Thyroid gland (tissue), 4 donors: ENCODE measurements around the gene PNKD.

Experiments used
- POLR2A ChIP-seq, 2 donors: fragments of 450-650 bp; IDR thresholded peaks; one replicate each; pipeline ENCODE4 v1.6.1; 2017; ENCODE audit warnings: antibody characterized with exemption in 2 of 2, mild to moderate bottlenecking in 2 of 2, moderate library complexity in 1 of 2
- TF ChIP-seq, protein P1 (sequence below), 6 experiments: fragments of 200-600 bp in 3 of 6; fragments of 450-650 bp in 3 of 6; sonication (generic) in 3 of 6; IDR thresholded peaks; one replicate each; pipeline ENCODE4 v1.5.1; 2016 to 2019; ENCODE audit warnings: antibody characterized with exemption in 6 of 6, mild to moderate bottlenecking in 2 of 6, inconsistent platforms in 1 of 6, moderate library complexity in 1 of 6

DNA sequence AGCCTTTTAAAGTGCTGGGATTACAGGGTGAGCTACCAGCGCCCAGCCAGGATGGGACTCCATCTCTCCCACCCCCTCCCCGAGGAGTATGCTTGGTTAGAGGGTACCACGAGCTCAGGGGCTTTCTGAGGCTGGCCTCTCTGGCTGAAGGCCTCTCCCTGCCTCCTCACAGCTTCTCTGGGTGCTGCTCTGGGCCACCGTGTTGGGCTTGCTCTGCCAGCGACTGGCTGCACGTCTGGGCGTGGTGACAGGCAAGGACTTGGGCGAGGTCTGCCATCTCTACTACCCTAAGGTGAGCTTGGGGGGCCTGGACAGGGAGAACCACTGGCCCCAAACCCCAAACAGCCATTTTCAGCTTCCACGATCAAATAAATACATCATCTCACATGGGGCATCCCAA, 114.7 kb downstream of the PNKD start:
- TF ChIP-seq, protein P1, sequence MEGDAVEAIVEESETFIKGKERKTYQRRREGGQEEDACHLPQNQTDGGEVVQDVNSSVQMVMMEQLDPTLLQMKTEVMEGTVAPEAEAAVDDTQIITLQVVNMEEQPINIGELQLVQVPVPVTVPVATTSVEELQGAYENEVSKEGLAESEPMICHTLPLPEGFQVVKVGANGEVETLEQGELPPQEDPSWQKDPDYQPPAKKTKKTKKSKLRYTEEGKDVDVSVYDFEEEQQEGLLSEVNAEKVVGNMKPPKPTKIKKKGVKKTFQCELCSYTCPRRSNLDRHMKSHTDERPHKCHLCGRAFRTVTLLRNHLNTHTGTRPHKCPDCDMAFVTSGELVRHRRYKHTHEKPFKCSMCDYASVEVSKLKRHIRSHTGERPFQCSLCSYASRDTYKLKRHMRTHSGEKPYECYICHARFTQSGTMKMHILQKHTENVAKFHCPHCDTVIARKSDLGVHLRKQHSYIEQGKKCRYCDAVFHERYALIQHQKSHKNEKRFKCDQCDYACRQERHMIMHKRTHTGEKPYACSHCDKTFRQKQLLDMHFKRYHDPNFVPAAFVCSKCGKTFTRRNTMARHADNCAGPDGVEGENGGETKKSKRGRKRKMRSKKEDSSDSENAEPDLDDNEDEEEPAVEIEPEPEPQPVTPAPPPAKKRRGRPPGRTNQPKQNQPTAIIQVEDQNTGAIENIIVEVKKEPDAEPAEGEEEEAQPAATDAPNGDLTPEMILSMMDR (IDR thresholded peaks at IDR 0.05) = no peak
- no peak for TF ChIP-seq POLR2A (IDR thresholded peaks at IDR 0.05)
